Inflammatory macrophage (primary cell): ENCODE data around the gene TTF1.

Source experiments
- DNase-seq, 2 donors: peaks; one replicate each; pipeline ENCODE4 v3.0.0-alpha.2; 2020 to 2022
- total RNA-seq, 18 experiments: gene quantifications; one replicate each; lab custom pipeline; 2026; ENCODE audit warnings: mixed read lengths in 6 of 18, inconsistent platforms in 2 of 18; lab: John Stamatoyannopoulos, UW

Gene TTF1, protein sequence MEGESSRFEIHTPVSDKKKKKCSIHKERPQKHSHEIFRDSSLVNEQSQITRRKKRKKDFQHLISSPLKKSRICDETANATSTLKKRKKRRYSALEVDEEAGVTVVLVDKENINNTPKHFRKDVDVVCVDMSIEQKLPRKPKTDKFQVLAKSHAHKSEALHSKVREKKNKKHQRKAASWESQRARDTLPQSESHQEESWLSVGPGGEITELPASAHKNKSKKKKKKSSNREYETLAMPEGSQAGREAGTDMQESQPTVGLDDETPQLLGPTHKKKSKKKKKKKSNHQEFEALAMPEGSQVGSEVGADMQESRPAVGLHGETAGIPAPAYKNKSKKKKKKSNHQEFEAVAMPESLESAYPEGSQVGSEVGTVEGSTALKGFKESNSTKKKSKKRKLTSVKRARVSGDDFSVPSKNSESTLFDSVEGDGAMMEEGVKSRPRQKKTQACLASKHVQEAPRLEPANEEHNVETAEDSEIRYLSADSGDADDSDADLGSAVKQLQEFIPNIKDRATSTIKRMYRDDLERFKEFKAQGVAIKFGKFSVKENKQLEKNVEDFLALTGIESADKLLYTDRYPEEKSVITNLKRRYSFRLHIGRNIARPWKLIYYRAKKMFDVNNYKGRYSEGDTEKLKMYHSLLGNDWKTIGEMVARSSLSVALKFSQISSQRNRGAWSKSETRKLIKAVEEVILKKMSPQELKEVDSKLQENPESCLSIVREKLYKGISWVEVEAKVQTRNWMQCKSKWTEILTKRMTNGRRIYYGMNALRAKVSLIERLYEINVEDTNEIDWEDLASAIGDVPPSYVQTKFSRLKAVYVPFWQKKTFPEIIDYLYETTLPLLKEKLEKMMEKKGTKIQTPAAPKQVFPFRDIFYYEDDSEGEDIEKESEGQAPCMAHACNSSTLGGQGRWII
- 7.5 to 21.7 (median 15.8) reads per million in 18 experiments for total RNA-seq

DNA sequence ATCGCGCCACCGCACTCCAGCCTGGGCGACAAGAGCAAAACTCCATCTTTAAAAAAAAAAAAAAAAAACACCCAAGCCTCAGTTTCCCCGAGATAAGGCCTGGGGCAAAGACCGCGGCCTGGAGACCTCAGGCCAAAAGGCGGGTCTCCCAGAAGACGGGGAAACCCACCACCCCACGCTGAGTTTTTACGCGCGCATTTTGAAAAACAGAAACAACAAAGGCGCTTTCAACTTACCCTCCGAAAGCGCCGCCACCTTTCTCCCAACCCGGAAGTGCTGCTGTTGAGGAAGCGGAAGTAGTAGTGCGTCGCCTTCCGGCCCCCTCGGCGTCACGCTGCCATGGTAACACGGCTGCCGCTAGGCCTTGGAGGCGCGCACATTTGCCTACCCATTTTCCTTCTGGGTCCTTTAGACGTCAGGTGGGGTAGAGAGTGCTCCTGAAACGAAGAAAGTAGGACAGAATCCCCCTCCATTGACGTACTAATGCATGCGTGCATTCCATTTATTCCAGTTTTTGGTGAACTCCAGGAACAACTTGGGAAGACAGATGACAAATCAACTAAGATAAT lies at the start of gene TTF1:
TSS of gene TTF1 (minus strand) at position 287 of the 569 bp plus-strand sequence. CDS start 4,019 bp downstream, outside the sequence.
- peak; percentile 94 for DNase-seq

DNA sequence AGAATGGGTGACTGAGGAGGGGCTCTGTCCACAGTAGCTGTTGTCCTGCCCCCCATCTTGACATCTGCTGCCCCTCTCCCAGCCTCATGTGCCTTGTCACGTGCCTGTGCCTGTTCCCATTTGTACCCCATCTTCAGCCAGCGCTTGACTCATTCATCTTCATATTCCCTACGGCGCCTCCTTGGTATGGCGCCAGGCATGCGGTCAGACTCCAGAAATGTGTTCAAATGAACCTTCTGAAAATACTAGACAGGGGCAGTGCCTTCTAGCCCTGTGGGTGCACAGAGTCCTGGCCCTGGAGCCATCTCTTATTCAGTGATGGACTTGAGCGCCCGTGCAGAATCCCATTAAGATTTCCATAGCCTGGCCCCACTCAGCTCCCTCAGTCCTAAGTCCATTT lies 49.6 kb upstream of the TTF1 start:
- no peak for DNase-seq

DNA sequence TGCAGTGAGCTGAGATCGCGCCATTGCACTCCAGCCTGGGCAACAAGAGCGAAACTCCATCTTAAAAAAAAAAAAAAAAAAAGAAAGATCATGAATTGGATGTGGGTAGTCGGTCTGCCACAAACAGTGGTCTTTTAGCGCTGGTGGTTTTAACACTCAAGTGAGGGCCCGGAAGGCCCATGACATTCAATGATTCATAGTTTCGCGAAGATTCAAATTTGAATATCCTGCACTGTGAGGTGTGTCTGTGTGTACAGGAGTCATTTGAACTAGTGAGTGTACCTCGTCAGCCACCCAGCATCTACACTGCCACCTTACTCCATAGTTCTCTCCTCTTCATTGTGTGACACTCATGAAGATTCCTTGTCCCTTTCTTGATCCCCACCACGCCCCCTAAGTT lies 44.6 kb upstream of the TTF1 start:
- DNase-seq = no peak

DNA sequence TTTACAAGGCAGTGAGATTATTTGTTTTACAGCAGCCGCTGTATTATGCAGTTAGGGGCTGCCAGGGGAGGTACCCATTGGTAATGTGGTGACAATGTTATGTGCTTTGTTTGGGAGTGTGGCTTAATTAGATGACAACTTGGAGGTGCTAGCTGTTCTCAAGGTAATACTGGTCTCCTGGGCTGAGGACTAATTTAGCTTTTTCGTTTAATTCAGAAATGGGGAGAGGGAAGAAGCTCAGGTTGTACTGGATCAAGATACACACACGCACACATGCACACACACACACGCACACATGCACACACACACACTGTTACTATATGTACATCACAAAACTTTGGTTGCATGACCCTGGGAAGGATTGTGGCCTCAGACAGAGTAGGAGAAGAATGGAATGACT lies 41.3 kb upstream of the TTF1 start:
- no peak for DNase-seq

DNA sequence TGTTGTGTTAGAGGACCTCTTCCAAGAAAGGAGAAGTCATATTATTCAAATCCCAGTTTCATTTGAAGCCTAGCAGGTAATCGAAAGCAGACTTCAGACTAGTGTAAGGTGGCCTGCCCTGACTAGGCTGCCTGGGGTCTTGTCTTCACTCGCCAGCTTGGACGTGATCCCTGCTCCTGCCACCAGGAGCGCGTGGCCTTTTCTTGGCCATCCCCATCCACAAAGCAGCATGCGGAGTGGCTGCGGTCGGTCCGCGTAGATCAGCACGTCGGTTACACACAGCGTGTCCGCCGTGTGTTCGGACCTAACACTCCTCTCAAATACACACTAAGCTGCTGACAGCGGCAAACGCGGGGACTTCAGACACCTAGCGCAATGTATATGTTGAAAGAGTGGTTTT lies 40.7 kb upstream of the TTF1 start:
- DNase-seq = no peak

DNA sequence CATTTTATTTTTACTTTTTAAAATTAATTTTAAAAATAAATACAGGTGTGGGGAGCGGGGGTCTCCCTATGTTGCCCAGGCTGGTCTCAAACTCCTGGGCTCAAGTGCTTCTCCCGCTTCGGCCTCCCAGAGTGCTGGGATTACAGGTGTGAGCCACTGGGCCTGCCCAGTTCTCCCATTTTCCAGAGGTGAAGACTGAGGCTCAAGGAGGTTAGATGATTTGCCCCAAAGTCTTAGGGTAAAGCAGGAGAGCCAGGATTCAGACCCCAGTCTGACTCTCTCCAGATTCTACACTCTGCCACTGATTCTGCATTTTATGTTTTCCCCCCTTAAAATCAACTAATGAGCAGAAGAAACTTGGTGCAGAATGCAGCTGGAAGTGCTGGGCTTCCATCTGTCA lies 40.2 kb upstream of the TTF1 start:
- DNase-seq = no peak

DNA sequence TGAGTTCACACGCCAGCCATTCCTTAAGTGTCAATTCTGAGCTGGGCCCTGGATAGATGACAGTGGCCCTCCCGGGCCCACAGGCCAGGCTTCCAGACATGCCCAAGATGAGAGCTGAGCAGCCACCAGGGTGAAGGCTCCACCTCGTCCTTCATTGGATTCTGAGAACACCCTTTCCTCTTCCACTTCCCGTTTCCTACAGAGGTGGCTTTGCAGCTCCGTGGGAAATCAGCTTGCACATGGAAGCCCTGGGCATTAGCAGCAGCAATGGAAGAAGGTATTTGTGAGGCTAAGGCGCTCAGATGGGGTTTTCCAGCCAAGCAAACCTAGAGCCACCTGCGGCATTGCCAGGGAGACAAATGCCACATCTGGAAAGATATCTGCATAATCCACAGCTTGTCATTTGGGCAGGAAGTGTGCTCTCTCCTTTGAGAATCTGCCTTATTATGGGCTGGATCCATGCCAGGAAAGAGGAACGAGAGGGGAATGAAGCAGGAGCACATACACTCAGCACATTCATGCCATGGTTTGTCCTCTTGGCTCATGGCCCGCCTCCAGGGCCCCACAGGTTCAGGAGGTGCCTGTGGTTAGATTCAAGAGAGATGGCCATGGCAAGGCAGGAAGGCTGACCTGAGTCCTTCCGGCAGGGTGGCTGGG lies 37.4 kb upstream of the TTF1 start:
- DNase-seq = no peak

DNA sequence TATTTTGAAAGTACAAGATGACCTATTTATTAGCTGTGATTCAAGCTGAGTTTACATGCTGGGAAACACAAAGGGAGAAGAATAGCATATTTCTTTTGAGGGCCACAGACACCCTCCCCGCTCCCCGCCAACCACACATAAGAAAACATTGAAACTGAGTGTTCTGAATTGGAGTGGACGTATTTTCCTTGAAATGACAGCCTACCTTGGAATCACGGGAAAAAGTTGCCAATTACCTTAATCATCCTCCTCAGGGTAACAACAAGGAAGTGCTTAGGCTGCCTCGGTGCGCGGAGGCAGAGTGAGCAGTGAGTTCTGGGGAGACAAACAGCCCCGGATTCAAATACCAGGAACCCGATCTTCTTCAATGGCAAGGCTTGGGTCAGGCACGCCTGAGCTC lies 34.8 kb upstream of the TTF1 start:
- DNase-seq = no peak

DNA sequence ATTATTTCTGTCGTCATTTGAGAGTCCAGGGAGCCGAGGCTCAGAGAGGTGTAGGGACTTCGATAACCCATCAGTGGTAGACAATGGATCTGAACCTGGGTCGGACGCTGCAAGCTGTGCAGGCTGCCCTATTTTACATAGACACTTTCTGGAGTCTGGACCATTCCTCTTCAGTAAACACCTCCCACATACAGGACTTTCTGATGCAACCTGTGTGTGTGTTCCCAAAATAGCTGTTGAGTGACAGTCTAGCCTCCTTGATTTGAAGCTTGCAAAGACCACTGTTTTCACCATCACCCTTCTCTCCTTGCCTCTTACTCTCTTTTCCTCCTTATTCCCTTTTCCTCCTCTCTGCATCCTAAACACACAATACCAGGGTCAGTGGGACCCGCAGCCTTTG lies 34.1 kb upstream of the TTF1 start:
- no peak for DNase-seq

DNA sequence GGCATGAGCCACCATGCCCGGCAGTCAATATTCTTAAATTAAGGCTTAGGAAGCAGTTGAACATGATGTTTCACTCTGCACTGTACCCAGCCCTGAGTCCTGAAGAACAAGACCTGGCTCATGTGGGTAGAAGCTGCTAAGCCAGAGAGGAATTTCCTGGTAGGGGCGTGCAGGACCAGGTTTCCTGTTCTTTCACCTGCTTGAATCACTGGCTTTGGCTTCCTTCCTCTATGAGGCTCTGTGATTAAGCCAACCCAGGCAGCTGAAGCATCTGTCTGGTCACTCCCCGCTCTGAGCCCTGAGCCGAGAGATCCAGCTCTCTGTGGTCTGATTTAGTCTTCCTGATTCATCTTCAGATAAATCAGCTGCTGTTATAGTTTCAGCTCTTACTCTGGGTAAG lies 32.5 kb upstream of the TTF1 start:
- DNase-seq = no peak

DNA sequence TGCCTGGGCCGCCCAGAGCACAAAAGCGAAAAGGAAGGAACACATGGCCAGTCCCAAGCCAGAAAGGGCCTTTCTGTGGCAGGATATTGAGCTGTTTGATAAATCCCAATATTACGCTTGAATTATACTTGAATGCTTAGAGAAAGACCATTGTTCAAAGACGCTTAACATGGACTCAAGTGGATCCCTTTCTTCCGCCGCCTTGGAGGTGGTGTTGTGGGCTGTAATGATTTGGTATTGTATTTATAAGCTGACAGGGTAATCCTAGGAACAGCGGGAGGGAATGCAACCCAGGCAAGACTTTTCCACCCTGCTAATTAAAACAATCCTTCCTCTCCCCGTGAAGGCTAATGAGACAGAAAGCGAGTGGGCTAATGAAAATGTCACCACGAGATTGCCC lies 28.2 kb upstream of the TTF1 start:
- no peak for DNase-seq

DNA sequence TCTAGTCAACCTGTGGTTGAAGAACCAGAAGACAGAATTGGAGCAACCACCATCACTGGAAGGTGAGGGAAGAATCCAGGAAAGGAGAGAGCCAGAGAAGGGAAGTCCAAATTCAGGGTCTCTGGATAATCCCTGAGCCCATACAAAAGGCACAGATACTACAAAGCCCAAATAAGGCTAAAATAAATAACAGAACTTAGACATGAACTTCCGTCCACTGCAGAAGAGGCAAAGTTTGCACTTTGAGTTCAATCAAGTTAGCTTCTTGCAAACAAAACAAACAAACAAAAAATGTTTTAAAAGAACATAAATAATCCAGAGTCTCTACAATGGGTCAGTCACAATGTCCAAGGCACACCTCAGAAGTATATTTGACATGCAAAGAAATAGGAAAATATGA lies 24.4 kb upstream of the TTF1 start:
- no peak for DNase-seq

DNA sequence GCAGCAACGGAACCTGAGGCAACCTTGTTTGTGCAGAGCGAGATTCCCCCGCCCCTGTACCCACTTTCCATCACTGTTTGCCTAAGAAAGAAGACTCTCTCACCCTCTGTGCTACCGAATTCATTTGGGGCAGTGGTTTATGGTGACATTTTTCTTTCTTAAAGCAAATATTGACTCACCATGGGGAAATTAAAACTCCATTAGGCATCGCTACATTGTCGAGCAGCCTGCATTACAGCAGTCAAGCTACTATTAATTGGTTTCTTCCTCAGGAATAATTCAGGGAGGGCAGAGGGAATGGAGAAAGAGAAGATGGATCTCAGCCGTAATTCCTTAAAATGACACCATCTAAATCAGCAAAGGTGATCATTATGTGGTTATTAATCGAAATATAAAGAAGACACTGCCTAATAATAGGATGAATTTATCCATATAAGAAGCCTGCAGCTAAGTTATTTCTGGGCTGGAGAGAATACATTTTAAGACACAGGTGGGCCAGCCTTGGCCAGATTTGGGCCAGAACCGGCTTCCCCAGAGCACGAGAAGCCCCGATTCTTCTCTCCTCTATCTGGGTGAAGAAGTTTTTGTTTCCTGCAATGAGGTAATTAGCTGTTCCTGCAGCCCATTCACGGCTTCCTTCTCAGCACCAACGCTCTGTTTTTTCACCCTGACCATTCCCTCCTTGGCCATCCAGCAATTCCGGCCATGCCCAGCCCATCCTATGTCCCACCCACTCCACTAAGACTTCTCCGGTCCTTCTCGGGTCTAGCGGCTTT lies 20.2 kb upstream of the TTF1 start:
- no peak for DNase-seq

DNA sequence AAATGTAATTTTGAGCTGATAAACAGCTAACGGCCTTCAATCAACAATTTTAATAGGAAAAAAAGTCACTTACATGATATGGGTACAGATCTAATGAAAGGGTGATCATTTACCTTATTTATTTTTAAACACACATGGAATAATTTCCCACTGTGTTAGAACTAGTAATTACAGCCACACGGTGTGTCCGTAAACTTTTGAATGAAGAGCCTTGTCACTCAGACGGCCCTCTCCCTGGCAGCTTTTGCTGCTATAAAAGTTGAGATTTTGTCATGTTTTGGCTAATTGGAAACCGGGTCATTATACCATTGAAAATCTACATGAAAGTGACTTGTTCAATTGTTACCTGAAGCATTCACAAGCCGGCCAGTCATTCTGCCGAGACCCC lies 19.0 kb upstream of the TTF1 start:
- no peak for DNase-seq

DNA sequence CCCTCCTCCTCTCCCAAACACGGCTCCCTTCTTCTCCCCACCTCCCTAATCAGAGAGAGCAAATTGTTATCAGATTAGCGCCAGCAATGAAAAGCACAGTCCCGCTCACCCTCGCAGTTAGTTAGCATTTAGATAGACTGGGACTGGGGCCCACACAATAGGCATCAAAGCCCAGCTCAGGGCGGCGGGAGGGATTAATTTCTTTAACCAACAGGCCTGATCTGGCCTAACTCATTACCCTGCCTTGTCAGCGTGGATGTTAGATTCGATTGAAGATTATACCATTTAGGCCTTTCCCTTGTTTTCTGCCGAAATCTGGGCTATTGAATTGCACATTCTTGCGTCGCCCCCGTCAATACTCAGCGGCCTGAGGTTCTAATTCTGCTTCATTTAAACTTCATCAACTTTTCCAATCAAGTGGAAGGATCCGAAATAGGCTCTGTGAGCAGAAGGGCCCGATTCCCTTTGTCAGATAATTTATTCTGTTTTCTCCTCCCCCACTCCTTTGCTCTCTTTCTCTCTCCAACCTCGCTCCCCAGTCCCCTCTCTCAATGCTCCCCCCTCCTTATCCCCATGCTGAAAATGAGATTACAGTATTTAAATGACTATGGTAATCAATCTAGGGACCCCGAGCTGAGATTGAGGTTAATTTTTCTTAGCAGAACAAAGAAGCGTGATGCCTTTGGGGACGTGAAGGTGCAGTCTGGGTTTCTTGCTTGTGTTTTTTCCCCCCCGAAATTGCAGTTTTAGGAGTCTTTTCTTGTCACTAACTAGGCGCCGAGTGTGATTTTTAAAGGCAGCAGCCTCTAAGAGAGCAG lies 18.4 kb upstream of the TTF1 start:
- no peak for DNase-seq

DNA sequence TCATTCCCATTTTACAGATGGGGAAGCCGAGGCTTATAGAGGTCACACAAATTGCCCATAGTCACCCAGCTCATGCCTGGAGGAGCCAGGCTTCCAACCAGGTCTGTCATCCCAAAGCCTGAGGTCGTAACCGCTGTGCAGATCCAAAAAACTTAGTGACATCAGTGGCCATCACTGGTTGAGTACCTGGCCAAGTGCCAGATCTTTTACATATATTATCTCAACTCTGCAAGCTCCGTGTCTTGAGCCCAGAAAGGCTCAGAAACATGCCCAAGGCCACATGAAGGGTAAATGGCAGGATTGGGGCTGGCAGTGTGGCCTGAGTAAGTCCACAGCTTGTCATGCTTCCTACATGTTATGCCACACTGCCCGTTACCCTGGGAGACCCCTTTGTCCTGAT lies 16.9 kb upstream of the TTF1 start:
- no peak for DNase-seq

DNA sequence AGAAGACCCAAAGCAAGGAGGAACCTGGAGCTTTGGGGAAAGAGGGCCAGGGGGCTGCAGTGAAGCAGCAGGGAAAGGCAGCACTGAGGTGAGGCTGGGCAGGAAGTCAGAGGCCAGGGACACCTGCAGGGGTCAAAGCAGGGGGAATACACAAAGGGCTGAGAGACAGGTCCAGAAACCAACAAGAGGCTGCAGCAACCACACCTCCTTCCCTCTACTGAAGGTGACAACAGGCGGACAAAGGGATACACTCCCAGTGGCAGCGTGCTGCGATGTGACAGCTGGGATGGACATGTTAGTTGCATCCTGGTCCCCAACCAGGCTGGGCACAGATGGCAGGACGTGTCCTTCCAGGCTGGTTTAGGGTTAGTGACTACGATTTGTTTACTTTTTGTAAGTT lies 15.9 kb upstream of the TTF1 start:
- no peak for DNase-seq

DNA sequence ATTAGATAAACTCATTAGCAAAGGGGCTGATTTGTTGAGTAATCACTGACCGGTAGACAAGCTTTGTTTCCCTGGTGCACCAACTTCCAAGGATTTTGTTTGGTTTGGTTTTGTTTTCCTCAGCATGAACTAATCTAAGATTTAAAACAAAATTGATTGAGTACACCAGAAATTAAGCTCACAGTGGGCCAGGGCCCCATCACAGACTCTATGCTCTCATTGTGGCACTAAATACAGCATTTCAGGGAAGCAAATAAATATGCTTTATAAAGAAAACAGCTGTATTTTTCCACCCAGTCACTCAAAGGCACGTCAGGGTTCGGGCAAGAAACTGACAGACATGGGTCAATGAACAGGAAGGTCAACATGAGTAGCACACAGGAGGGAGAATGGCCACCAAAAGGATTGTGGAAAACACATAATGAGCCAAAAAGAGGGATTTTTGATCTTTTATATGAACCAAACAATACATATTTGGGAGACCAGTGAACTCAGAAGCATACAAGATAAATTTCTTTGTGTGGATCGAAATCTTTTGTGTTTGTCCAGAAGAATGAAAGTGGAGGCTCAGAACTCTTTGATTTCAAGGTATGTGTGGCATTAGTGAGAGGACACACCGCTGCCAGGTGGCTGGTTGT lies 12.2 kb upstream of the TTF1 start:
- no peak for DNase-seq

DNA sequence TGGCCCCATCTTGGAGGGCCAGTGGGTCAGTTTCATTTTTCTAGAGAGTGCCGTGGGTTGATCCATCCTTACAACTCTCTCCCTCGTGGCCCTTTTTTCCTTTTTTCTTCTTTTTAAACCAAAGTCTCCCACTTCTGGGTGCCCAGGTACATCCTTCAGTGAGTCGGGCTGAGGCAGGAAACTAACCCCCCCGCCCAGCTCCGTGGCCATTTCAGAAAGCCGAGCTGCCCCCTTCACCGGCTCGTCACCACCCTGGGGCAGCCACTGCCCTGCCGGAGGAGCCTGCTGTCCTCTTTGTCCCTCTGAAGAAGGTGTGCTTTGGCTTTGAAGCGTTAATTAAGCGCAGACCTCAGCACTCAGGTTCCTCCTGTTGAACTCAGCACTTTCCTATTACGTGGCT lies 8.5 kb upstream of the TTF1 start:
- DNase-seq = no peak

DNA sequence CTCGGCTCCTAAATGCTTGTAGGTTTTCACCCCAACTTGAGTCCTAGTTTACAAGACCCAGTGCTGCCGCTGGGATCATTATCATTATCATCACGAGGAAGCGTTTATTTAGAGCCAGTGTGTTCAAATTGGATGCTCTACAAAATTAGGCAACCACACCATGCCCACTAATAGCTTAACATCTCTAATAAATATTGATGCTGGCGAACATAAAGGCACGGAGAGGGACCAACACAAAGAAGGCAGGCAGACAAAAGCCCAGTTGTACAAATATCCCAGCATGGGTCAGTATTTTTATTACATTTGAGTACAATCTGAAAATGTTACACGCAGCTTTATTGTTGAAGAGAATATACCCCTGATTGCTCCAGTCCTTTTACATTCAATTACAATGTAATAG lies 8.1 kb upstream of the TTF1 start:
- no peak for DNase-seq

DNA sequence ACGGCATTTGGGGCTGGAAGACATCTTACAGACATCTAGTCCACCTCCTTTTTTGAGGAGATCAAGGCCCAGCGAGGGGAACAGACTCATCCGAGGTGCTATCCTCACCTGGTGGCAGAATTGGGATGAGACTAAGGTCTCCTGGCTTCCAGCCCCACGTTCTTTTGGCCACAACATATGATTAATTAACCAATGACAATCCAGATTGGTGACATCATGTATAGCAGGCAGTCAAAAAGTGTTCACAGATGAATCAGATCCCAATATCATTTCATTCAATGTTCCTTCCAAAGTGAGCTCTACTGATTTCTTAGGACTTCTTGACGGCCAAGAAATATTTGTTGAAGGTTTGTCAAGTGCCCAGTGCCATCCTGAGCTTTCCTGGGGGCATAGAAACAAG lies 7.3 kb upstream of the TTF1 start:
- no peak for DNase-seq
